Forelimb muscle (tissue), 1 donor: ENCODE measurements around the gene ATP1A3. TPM values are rescaled to one million over a fixed set of nuclear protein-coding genes. Genes with fewer than 3 reads are reported as not detected.
"Not testable (repeated sequence)": the region's sequence is repeated elsewhere in the genome, so short reads cannot be mapped to it uniquely, and the experiment has no call there.

ENCODE experiments used
- DNase-seq: peaks from one replicate; pipeline ENCODE4 v3.0.0-alpha.2; 2013; ENCODE audit warnings: low read depth
- polyA plus RNA-seq: library from polyadenylated mRNA; unstranded; fragments of 120-200 nt; gene quantifications from one replicate; pipeline ENCODE4 v1.2.1, GENCODE V29; 2013; ENCODE audit not compliant: insufficient read length

ATP1A3 gene
- polyA plus RNA-seq, 1 donor: 0.61 TPM

DNA sequence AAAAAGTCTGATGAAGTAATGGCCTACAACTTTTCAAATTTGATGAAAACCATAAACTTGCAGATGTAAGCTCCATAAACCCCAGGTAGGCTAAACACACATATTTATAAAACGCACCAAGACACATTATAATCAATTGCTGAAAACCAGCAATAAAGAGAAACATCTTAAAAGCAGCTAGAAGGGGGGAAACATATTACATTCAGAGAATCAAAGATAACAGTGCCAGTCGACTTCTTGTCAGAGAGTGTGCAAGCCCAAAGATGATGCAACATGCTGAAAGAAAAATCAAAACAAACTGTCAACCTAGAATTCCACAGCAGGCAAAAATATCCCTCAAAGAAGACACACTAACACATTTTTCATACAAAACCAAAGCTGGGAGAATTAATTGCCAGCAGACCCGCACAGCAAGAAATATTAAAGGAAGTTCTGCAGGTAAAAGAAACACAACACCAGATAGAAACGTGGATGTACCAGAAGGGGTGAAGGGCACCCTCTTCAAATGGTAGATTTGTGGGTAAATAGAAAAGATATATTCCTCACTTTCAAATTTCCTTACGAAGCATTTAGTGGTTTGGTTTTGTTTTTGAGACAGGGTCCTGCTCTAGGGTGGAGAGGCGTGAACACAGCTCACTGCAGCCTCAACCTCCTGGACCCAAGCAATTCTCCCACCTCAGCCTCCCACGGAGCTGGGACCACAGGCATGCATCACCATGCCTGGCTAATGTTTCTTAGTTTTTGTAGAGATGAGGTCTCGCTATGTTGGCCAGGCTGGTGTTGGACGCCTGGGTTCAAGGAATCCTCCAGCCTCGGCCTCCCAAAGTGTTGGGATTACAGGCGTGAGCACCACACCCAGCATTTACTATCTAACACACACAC, 16.5 kb upstream of the ATP1A3 start:
- no peak for DNase-seq

DNA sequence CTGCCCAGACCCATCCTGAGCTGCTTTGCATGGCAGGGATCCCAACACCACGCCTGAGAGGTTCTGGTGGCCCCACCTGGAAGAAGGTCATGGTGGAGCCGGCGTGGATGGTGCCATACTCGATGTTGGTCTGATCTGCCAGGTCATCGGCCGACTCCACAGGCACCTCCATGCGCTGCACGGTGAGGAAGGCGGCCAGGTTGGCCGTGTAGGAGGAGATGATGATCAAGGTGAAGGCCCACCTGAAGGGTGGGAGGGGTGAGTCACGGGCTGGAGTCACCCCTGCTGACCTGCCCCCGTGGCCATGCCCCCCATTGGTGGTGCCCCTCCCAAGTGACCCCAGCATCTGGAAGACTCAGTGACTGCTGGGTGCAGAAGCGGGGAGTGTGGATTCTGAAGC, 12.5 kb upstream of the ATP1A3 start:
- DNase-seq: no peak

- no peak for DNase-seq
Measured at GRCh38 chr19:42005504-42005903, 11.5 kb upstream of the ATP1A3 start.

DNA sequence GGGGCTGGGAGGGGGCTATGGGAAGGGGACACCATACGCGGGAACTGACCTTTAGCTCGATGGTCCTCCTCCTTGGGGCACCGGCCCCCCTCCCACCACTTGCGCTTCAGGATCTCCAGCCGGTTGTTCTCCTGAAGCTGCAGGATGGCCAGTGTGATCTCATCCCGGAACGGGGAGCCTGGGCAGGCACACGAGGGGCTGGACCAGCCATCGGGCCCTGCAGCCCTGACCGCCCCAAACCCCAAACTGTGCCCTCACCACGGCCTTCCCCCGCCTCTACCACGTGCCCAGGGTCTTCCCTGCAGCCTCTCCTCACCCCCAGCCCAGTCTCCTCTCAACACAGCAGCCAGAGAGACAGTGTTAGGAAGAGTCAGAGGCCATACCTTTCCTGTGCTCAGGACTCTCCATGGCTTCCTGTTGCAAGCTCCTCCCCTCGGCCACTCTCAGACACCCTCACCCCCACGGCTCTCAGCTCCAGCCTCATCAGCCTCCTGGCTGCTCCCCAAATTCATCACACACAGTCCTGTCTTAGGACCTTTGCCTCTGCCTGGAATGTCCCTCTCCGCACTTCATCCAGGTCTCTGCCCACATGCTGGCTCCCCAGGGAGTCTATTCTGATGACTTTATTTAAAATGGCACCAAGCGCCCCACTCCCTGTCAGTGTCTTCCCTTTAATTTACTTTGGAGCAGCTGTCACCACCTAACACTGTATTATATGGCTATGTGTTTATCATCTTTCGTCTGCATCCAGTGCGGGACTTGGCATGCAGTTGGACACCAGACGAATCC, 9.7 kb upstream of the ATP1A3 start:
- no peak for DNase-seq

DNA sequence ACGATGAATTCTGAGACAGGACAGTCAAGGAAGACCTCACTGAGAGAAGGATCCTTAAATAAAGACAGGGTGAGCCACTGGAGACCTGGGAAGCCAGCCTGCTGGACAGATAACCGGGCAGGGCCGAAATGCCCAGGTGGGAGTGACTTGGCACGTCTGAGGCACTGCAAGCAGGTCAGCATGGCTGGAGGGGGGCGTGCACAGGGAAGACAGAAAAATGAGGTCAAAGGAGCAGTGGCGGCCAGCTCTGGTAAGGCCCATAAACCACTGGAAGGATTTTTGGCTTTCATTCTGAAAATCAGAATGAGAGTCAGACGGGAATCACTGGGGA, 5.8 kb upstream of the ATP1A3 start:
- no peak for DNase-seq

DNA sequence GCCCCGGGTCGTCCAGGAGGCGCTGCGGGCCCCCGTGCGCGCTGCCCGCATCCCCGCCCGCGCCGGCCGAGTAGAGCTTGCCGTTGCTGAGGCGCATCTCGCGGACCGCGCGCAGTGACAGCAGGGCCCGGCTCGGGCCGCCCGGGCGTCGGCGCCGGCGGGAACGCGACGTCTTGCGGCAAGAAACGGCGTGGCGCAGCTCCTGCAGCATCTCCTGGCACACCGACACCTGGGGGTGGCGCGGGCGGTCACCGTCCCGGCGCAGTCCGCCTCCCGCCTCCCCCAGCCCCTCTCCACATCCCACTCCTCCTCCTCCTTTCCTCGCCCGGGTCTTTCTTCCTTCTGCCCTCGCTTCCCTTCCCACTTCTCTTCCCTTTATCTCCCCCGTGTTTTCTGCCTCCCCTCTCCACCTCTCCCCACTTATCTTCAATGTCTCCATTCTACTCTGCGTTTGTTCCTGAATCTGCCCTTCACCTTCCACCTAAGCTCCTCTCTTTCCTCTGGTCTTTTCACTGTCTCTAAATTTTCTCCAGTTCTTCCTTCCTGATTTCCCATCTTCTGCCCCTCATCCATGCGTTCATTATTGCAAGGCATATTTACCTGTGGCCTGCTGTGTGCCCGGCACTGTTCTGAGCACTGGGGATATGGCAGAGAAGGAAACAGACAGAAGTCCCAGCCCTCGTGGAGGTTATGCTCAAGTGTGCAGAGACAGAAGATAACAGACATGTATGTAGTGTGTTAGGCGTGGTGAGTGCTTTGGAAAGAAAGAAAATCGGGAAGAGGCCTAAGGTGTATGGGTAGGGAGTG, 5.2 kb upstream of the ATP1A3 start:
- DNase-seq: no peak

- DNase-seq: no peak
Measured at GRCh38 chr19:41998246-41999020, 4.4 kb upstream of the ATP1A3 start.

DNA sequence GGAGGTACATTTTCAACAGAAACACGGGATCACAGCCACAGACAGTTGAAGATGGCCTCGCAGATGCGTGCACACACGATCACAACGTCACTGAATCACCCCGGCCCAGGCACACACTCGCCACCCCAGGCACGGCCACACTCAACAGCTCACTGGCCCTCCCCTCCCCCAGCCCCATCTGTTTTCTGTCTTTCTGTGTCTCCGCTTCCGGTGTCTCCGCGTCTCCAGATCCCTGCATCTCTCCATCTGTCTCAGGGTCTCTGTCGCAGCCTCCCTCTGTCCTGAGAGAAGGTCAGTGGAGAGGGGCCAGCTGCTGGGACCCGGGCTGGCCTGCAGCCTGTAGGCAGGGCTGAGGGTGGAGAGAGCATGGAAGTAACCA, 3.8 kb upstream of the ATP1A3 start:
- no peak for DNase-seq

DNA sequence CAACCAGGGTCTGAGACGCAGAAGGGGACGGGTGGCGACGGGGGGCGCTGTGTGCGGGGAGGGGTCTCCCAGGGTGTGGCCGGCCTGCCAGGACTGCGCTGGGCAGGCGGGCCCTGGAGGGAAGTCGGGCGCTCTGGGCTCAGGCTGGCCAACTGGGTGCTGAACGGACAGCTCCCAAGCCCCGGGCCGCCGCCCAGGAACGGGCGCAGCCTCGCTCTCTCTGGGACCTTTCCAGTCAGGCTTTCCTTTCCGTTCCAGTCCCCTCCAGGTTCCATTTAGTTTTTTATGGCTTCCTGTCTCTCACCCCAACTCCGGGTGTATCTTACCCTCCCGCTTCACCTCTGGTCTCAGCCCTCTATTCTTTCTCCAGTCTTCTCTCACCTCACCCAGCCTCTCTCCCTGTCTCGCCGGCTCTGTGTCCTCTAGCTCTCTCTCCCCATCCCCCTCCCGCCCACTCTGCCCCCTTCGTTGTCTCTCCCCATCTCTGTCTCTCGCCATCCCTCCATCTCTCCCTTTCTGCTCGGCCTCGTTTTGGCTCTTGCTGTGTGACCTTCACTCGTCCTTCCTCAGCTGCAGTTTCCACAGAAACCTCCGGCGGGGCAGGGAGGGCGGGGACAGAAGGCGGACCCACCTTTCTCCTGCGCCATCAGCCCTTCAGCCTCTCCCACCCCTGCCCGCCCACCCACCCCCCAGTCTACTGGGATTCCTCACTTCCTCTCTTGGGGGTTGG, 3.3 kb upstream of the ATP1A3 start:
- DNase-seq: no peak

DNA sequence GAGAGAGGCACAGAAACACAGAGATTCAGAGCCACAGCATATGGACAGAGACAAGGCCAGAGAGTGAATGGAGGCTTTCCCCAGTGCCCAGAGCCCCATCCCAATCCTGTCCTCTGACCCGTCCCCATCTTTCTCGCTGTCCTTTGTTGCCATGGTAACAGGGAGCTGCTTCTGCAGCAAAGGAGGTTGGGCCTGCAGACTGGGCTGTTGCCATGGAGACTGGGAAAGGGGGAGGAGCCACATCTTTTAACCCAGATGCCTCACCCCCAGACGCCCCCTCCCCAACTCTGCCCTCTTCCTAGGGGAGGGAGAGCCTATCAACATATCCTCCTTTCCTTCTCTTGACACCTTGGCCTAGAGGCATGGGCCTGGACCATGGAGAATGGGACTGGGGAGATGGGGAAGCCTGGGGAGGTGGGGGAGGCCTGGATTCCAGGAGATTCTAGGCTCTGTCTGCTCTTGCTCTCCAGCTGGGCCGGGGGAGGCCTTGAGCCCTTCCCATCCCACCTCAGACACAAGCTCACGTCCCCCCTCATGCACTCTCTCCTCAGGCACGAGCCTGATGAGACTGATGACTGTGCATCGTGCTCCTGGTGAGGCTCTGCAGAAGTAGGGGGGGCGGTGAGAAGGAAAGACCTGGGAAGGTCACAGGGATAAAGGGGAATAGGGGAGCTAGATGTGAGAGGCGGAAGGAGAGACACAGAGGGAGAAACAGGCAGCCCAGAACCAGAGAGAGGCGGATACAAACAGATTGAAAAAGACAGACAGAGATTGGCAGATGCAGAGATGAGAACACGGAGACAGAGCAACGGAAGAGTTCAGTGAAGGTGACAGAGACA, 2.1 kb upstream of the ATP1A3 start:
- no peak for DNase-seq

- no peak for DNase-seq
Measured at GRCh38 chr19:41994994-41995958, 1.2 kb upstream of the ATP1A3 start.

GRCh38 chr19:41994521-41994971, 516 bp upstream of the ATP1A3 start:
- DNase-seq: no peak

GRCh38 chr19:41991925-41992569, 2.0 kb downstream of the ATP1A3 start:
- not testable (repeated sequence) for DNase-seq

- DNase-seq: no peak
Measured at GRCh38 chr19:41991025-41991424, 3.0 kb downstream of the ATP1A3 start.

DNA sequence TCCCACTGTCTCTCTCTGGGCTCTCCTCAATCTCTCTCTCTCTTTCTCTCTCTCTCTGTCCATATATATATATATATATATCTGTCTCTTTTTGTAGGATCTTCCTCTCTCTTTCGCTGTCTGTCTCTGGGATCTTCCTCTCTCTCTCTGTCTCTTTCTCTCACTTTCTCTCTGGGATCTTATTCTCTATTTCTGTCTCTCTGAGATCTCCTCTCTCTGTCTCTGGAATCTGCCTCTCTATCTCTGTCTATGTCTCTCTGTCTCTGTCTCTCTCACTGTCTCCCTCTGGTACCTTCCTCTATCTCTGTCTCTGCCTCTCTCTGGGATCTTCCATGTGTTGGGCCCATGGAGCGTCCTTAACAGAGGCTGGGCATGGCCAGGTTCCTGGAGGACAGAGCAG, 3.4 kb downstream of the ATP1A3 start:
- DNase-seq: no peak

DNA sequence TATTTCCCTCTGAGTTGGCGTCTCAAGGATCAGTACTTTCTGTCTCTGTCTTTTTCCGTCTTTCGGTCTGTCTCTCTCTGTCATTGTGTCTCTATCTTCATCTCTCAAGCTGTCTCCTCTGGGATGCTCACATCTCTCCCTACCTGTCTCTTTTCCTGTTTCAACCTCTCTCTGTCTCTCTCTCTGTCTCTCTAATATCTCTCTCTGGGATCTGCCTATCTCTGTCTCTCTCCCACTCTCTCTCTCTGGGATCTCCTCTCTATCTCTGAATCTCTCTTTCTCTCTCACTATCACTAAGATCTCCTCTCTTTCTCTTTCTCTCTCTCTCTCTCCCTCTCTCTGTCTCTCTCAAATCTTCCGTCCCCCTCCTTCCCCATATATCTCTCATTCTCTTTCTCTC, 4.0 kb downstream of the ATP1A3 start:
- no peak for DNase-seq

- DNase-seq: no peak
Measured at GRCh38 chr19:41988947-41989346, 5.1 kb downstream of the ATP1A3 start.
